ENCODE measurements around the gene FZD1. TPM values are rescaled to one million over a fixed set of nuclear protein-coding genes. Genes with fewer than 3 reads are reported as not detected.

Gene FZD1
- total and polyA plus RNA-seq, 8 donors: 1.8 to 12.9 (median 4.8) TPM

- 62 to 86% (median 68%) methylated on average over 2 of the region's 2 CpGs for WGBS, 5 donors
- Histone ChIP-seq H3K27ac (no peak overlapping the region), H3K36me3 (no peaks in the 10 kb centered on the region), H3K4me3 (no peak overlapping the region), H3K27me3 (no peaks in the 10 kb centered on the region), H3K9me3 (peaks cover 0 to 3% (median 0%) of the 10 kb centered on the region in 4 donors), H3K4me1 (no peaks in the 10 kb centered on the region)
- TF ChIP-seq EP300 (IDR thresholded peaks at IDR 0.05): no peak
- TF ChIP-seq POLR2AphosphoS5 (IDR thresholded peaks at IDR 0.05): no peak
- TF ChIP-seq, protein P1, sequence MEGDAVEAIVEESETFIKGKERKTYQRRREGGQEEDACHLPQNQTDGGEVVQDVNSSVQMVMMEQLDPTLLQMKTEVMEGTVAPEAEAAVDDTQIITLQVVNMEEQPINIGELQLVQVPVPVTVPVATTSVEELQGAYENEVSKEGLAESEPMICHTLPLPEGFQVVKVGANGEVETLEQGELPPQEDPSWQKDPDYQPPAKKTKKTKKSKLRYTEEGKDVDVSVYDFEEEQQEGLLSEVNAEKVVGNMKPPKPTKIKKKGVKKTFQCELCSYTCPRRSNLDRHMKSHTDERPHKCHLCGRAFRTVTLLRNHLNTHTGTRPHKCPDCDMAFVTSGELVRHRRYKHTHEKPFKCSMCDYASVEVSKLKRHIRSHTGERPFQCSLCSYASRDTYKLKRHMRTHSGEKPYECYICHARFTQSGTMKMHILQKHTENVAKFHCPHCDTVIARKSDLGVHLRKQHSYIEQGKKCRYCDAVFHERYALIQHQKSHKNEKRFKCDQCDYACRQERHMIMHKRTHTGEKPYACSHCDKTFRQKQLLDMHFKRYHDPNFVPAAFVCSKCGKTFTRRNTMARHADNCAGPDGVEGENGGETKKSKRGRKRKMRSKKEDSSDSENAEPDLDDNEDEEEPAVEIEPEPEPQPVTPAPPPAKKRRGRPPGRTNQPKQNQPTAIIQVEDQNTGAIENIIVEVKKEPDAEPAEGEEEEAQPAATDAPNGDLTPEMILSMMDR (IDR thresholded peaks at IDR 0.05): no peak
- TF ChIP-seq POLR2A (IDR thresholded peaks at IDR 0.05): no peak
- intact Hi-C loops (cut with DNase I; ENCODE audit: low total_unique reads): no loop called here
- DNase-seq: no peak
These were observed 35.2 kb upstream of the FZD1 start for GRCh38 chr7:91228927-91229558.

DNA sequence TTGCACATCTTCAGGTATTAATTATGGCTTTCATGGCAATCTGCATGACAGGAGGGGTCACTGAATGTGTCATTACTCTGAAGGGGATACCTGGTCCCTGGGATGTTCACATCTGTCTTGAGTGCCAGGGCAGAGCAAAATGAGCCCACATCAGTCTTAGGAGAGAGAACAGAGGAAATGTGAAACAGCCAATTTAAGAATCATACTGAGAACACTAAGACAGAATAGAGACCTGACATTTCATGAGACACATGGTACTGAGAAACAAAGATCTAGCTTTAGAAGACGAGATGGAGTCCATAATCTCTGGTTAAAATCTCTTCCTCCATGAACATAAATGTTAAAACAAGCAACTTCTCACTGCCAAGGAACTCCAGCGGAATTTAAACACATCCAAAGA, 34.1 kb upstream of the FZD1 start:
- H3K9me3 ChIP-seq: peaks cover 0 to 3% (median 0%) of the 10 kb centered on the region in 4 donors
- no peaks in the 10 kb centered on the region for H3K36me3 ChIP-seq
- DNase-seq: no peak
- H3K27me3 ChIP-seq: no peaks in the 10 kb centered on the region
- no peaks in the 10 kb centered on the region for H3K4me1 ChIP-seq
- no peak for TF ChIP-seq POLR2AphosphoS5 (IDR thresholded peaks at IDR 0.05)
- TF ChIP-seq EP300 (IDR thresholded peaks at IDR 0.05): no peak
- no peak for TF ChIP-seq POLR2A (IDR thresholded peaks at IDR 0.05)
- TF ChIP-seq, protein P1 (IDR thresholded peaks at IDR 0.05): no peak
- intact Hi-C loops (cut with DNase I; ENCODE audit: low total_unique reads): no loop called here
- 64 to 83% (median 79%) methylated on average over 2 of the region's 2 CpGs for WGBS, 5 donors
- no peak overlapping the region for H3K27ac ChIP-seq
- no peak overlapping the region for H3K4me3 ChIP-seq

- WGBS, 5 donors: 66 to 83% (median 77%) methylated on average over 3 of the region's 3 CpGs
- TF ChIP-seq EP300 (IDR thresholded peaks at IDR 0.05): no peak
- TF ChIP-seq POLR2AphosphoS5 (IDR thresholded peaks at IDR 0.05): no peak
- DNase-seq: no peak
- Histone ChIP-seq H3K36me3 (no peaks in the 10 kb centered on the region), H3K27me3 (no peaks in the 10 kb centered on the region), H3K4me3 (no peak overlapping the region), H3K4me1 (no peaks in the 10 kb centered on the region), H3K9me3 (peaks cover 0 to 3% (median 0%) of the 10 kb centered on the region in 4 donors), H3K27ac (no peak overlapping the region)
- intact Hi-C loops (cut with DNase I; ENCODE audit: low total_unique reads): no loop called here
These were observed 33.7 kb upstream of the FZD1 start for GRCh38 chr7:91230503-91230902.

DNA sequence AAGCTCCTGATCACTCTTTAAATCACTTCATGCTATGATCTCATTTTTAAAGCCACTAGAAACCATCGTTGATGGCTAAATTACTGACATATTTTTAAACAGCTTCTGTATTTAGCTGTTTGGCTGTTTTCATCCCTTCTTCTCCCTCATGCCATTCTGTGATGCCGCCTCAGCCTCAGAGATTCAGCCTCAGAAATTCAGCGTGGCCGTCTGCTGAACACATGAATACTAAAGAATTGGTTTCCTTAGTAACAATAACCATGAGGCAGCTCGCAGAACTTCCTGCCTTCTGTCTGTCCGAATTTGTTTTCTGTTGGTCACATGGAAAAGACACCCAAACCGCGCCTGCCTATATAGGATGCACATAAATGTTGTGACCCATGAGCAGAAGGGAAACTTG, 31.0 kb upstream of the FZD1 start:
- WGBS, 5 donors: 77 to 82% (median 78%) methylated on average over 8 of the region's 8 CpGs
- intact Hi-C loops (cut with DNase I; ENCODE audit: low total_unique reads): no loop called here
- no peaks in the 10 kb centered on the region for H3K27me3 ChIP-seq
- no peaks in the 10 kb centered on the region for H3K9me3 ChIP-seq
- no peak overlapping the region for H3K27ac ChIP-seq
- TF ChIP-seq POLR2A (IDR thresholded peaks at IDR 0.05) (no peak), EP300 (IDR thresholded peaks at IDR 0.05) (no peak), POLR2AphosphoS5 (IDR thresholded peaks at IDR 0.05) (no peak)
- TF ChIP-seq, protein P1 (IDR thresholded peaks at IDR 0.05): no peak
- no peak overlapping the region for H3K4me3 ChIP-seq
- no peaks in the 10 kb centered on the region for H3K36me3 ChIP-seq
- no peaks in the 10 kb centered on the region for H3K4me1 ChIP-seq
- no peak for DNase-seq

DNA sequence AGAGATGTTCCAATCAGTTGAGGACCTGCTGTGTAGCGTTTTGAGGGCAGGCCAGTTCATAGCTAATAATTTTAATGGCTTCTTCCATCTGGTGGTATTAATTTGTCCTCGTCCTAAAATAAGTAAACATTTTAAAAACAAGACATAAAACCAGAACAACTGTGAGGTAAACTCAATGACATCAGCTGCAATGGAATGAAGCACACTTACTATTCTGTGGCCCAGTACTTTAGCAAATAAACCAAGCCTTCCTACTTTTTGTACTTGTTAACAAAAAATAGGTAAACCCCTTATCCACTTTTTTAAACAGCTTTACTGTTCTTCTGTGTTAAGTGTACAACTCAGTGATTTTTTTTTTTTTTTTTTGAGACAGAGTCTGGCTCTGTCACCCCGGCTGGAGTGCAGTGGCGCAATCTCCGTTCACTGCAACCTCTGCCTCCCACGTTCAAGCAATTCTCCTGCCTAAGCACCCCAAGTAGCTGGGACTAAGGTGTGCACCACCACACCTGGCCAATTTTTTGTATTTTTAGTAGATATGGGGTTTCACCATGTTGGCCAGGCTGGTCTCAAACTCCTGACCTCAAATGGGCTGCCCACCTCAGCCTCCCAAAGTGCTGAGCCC, 28.9 kb upstream of the FZD1 start:
- TF ChIP-seq, protein P1 (IDR thresholded peaks at IDR 0.05): no peak
- TF ChIP-seq POLR2AphosphoS5 (IDR thresholded peaks at IDR 0.05) (no peak), POLR2A (IDR thresholded peaks at IDR 0.05) (no peak), EP300 (IDR thresholded peaks at IDR 0.05) (no peak)
- H3K27me3 ChIP-seq: no peaks in the 10 kb centered on the region
- H3K4me3 ChIP-seq: no peak overlapping the region
- DNase-seq: no peak
- WGBS, 5 donors: 75 to 87% (median 84%) methylated on average over 6 of the region's 6 CpGs
- intact Hi-C loops (cut with DNase I; ENCODE audit: low total_unique reads): no loop called here
- no peaks in the 10 kb centered on the region for H3K9me3 ChIP-seq
- H3K27ac ChIP-seq: no peak overlapping the region
- H3K4me1 ChIP-seq: peaks cover 0 to 11% (median 4%) of the 10 kb centered on the region in 4 donors
- no peaks in the 10 kb centered on the region for H3K36me3 ChIP-seq
